Thoracic aorta (tissue), 2 donors: Measurements from ENCODE around the gene ANKRD22. TPM values are rescaled to one million over a fixed set of nuclear protein-coding genes. Genes with fewer than 3 reads are reported as not detected.

ENCODE experiments used
- ATAC-seq: fragments of 150-250 bp; one replicate; pipeline ENCODE4 v1.8.0; 2017; ENCODE audit warnings: low read depth; ENCODE audit not compliant: insufficient number of reproducible peaks, low FRiP score
- DNase-seq: peaks from one replicate; pipeline ENCODE4 v3.0.0-alpha.2; 2020; ENCODE audit warnings: low spot score
- H3K27ac ChIP-seq, 2 donors: fragments of 200-600 bp; sonication (generic); 1 replicate in 1 of 2; 2 replicates in 1 of 2; pipeline ENCODE4 v1.5.1; 2016; ENCODE audit warnings: mild to moderate bottlenecking in 2 of 2, moderate library complexity in 2 of 2
- H3K27me3 ChIP-seq: fragments of 200-600 bp; sonication (generic); replicated peaks from 2 replicates; pipeline ENCODE4 v1.6.0; 2016; ENCODE audit warnings: mild to moderate bottlenecking; ENCODE audit not compliant: insufficient read depth
- H3K36me3 ChIP-seq: fragments of 200-600 bp; sonication (generic); one replicate; pipeline ENCODE4 v1.5.1; 2016
- H3K4me1 ChIP-seq, 2 donors: fragments of 200-600 bp; sonication (generic); 1 replicate in 1 of 2; 2 replicates in 1 of 2; pipeline versions ENCODE4 v1.5.1 to v1.6.0; 2016; ENCODE audit warnings: low read depth in 2 of 2, mild to moderate bottlenecking in 1 of 2; ENCODE audit not compliant: control insufficient read depth in 1 of 2
- H3K4me3 ChIP-seq: fragments of 200-600 bp; sonication (generic); 2 replicates; pipeline ENCODE4 v1.5.1; 2016; ENCODE audit warnings: mild to moderate bottlenecking
- H3K9me3 ChIP-seq: fragments of 200-600 bp; sonication (generic); 2 replicates; pipeline ENCODE4 v1.5.1; 2016
- CTCF ChIP-seq: fragments of 200-600 bp; sonication (generic); IDR thresholded peaks from one replicate; pipeline ENCODE4 v1.5.1; 2019; ENCODE audit warnings: antibody characterized with exemption
- total RNA-seq, 2 donors: library from RNA; depleted of rRNA; stranded (reverse); fragments of >200 nt; gene quantifications; one replicate each; pipeline versions ENCODE4 v1.1.0 to v1.2.3, GENCODE V29; 2016

The ANKRD22 gene
- total RNA-seq, 2 donors from 2014 or later: not detected

GRCh38 chr10:88835910-88836221, 15.8 kb downstream of the ANKRD22 start:
- Histone ChIP-seq H3K36me3 (no peaks in the 10 kb centered on the region), H3K4me3 (no peak overlapping the region), H3K4me1 (no peaks in the 10 kb centered on the region), H3K27ac (no peak overlapping the region), H3K27me3 (no peaks in the 10 kb centered on the region), H3K9me3 (no peaks in the 10 kb centered on the region)
- peak; percentile 45 for ATAC-seq
- no peak for DNase-seq
- TF ChIP-seq CTCF: peak; percentile 11

- no peaks in the 10 kb centered on the region for H3K36me3 ChIP-seq
- H3K27me3 ChIP-seq: no peaks in the 10 kb centered on the region
- peak; percentile 31 for DNase-seq
- H3K9me3 ChIP-seq: no peaks in the 10 kb centered on the region
- ATAC-seq: peak; percentile 79
- no peaks in the 10 kb centered on the region for H3K4me1 ChIP-seq
- TF ChIP-seq CTCF: peak; percentile 84
- no peak overlapping the region for H3K27ac ChIP-seq
- no peak overlapping the region for H3K4me3 ChIP-seq
Measured at GRCh38 chr10:88835096-88835909, 16.3 kb downstream of the ANKRD22 start.

GRCh38 chr10:88833723-88834122, 17.9 kb downstream of the ANKRD22 start:
- no peak overlapping the region for H3K4me3 ChIP-seq
- no peaks in the 10 kb centered on the region for H3K9me3 ChIP-seq
- H3K27ac ChIP-seq: no peak overlapping the region
- no peaks in the 10 kb centered on the region for H3K27me3 ChIP-seq
- ATAC-seq (no peak), DNase-seq (no peak)
- no peak for TF ChIP-seq CTCF
- no peaks in the 10 kb centered on the region for H3K4me1 ChIP-seq
- H3K36me3 ChIP-seq: no peaks in the 10 kb centered on the region

GRCh38 chr10:88833156-88833555, 18.5 kb downstream of the ANKRD22 start:
- TF ChIP-seq CTCF: no peak
- no peaks in the 10 kb centered on the region for H3K4me1 ChIP-seq
- DNase-seq (no peak), ATAC-seq (no peak)
- H3K9me3 ChIP-seq: no peaks in the 10 kb centered on the region
- H3K27ac ChIP-seq: no peak overlapping the region
- no peak overlapping the region for H3K4me3 ChIP-seq
- no peaks in the 10 kb centered on the region for H3K27me3 ChIP-seq
- no peaks in the 10 kb centered on the region for H3K36me3 ChIP-seq

- DNase-seq: no peak
- H3K36me3 ChIP-seq: no peaks in the 10 kb centered on the region
- no peaks in the 10 kb centered on the region for H3K27me3 ChIP-seq
- no peak overlapping the region for H3K4me3 ChIP-seq
- no peak for TF ChIP-seq CTCF
- H3K4me1 ChIP-seq: no peaks in the 10 kb centered on the region
- H3K27ac ChIP-seq: no peak overlapping the region
- ATAC-seq: no peak
- no peaks in the 10 kb centered on the region for H3K9me3 ChIP-seq
Measured at GRCh38 chr10:88832376-88832775, 19.3 kb downstream of the ANKRD22 start.
